ENCODE data around the gene CDK14. TPM values are rescaled to one million over a fixed set of nuclear protein-coding genes. Genes with fewer than 3 reads are reported as not detected.

CDK14 gene
- total RNA-seq, 1 donor from 2014 or later: 23.5 TPM

- DNase-seq (ENCODE audit: low spot score): no peak
Observed at GRCh38 chr7:91196058-91196457, 599.9 kb downstream of the CDK14 start.

- no peak for DNase-seq (ENCODE audit: low spot score)
Observed at GRCh38 chr7:91198371-91198770, 602.2 kb downstream of the CDK14 start.

- no peak for DNase-seq (ENCODE audit: low spot score)
Observed at GRCh38 chr7:91199601-91200000, 603.5 kb downstream of the CDK14 start.

- no peak for DNase-seq (ENCODE audit: low spot score)
Observed at GRCh38 chr7:91201442-91202113, 605.5 kb downstream of the CDK14 start.

- DNase-seq (ENCODE audit: low spot score): no peak
Observed at GRCh38 chr7:91206361-91206960, 610.3 kb downstream of the CDK14 start.

GRCh38 chr7:91212582-91212981 lies 616.5 kb downstream of the CDK14 start:
- DNase-seq (ENCODE audit: low spot score): no peak

GRCh38 chr7:91226411-91226810 lies 630.3 kb downstream of the CDK14 start:
- no peak for DNase-seq (ENCODE audit: low spot score)

GRCh38 chr7:91228327-91228726 lies 632.2 kb downstream of the CDK14 start:
- DNase-seq (ENCODE audit: low spot score): no peak

GRCh38 chr7:91228927-91229558 lies 632.9 kb downstream of the CDK14 start:
- no peak for DNase-seq (ENCODE audit: low spot score)

GRCh38 chr7:91230100-91230499 lies 634.0 kb downstream of the CDK14 start:
- no peak for DNase-seq (ENCODE audit: low spot score)

- DNase-seq (ENCODE audit: low spot score): no peak
Observed at GRCh38 chr7:91230503-91230902, 634.4 kb downstream of the CDK14 start.

GRCh38 chr7:91233212-91233611 lies 637.1 kb downstream of the CDK14 start:
- no peak for DNase-seq (ENCODE audit: low spot score)

GRCh38 chr7:91235211-91235832 lies 639.2 kb downstream of the CDK14 start:
- DNase-seq (ENCODE audit: low spot score): no peak

- no peak for DNase-seq (ENCODE audit: low spot score)
Observed at GRCh38 chr7:91239171-91239604, 643.1 kb downstream of the CDK14 start.

GRCh38 chr7:91239772-91240171 lies 643.7 kb downstream of the CDK14 start:
- no peak for DNase-seq (ENCODE audit: low spot score)

GRCh38 chr7:91240376-91240941 lies 644.3 kb downstream of the CDK14 start:
- no peak for DNase-seq (ENCODE audit: low spot score)

- DNase-seq (ENCODE audit: low spot score): no peak
Observed at GRCh38 chr7:91242097-91242844, 646.1 kb downstream of the CDK14 start.

- no peak for DNase-seq (ENCODE audit: low spot score)
Observed at GRCh38 chr7:91243591-91244301, 647.6 kb downstream of the CDK14 start.

GRCh38 chr7:91247500-91247899 lies 651.4 kb downstream of the CDK14 start:
- no peak for DNase-seq (ENCODE audit: low spot score)

GRCh38 chr7:91248996-91249395 lies 652.9 kb downstream of the CDK14 start:
- DNase-seq (ENCODE audit: low spot score): no peak

Measured in ureter (tissue), 1 donor.